GM10266 (cell line): ENCODE measurements around the gene CUEDC1.
A peak's percentile ranks its signal among the peaks of the same experiment; 100 is the strongest.

Experiments
- DNase-seq: peaks from one replicate; pipeline ENCODE4 v3.0.0; 2012; ENCODE audit errors: extremely low spot score
- CTCF ChIP-seq: IDR thresholded peaks from 2 replicates; pipeline ENCODE4 v1.5.1; 2012; ENCODE audit warnings: mild to moderate bottlenecking, low read depth; ENCODE audit not compliant: control insufficient read depth, insufficient read depth; ENCODE audit errors: missing control alignments

CUEDC1 gene

GRCh38 chr17:57999010-57999495 lies 43.8 kb upstream of the CUEDC1 start:
- no peak for TF ChIP-seq CTCF
- DNase-seq = no peak

- no peak for DNase-seq
- TF ChIP-seq CTCF = no peak
These were observed 42.0 kb upstream of the CUEDC1 start for GRCh38 chr17:57997085-57997809.

DNA sequence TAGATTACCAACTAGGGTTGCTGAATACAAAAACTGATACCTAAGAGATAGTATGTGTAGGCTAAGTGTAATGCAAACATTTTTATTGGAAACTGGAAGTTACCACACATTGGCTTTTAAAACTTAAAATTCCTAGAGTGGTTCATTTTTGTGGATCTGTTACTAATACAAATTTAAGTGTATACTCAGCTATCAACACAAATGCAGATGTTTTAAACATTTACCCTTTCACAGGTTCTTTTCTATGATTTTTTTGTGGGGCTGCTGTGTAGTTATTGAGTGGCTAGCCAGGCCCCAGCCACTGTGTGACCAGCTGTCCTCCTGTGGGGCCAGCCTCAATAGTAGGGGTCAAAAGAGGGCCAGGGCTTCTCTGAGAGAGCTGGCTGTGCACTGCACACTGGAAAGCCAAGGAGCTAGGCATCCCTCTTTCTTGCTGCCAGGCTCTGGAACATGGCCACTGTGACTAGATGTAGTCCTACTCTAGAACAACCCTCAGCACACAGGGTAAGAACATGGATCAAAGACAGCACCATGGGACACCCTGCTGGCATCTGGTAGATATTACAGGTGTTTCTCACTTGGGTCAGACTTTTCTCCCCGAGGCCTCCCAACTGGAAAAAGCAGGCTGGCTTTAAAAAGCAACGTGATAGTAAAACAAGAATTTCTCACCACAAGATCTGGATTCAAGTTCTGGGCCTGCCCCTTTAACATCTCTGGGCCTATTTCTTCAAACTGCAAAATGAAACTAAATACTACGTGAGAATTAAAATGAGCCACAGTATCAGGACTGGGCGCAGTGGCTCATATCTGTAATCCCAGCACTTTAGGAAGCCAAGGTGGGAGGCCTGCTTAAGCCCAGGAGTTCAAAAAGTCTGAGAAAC lies 40.1 kb upstream of the CUEDC1 start:
- TF ChIP-seq CTCF = peak; percentile 62
- peak; percentile 55 for DNase-seq

- no peak for TF ChIP-seq CTCF
- no peak for DNase-seq
These were observed 39.2 kb upstream of the CUEDC1 start for GRCh38 chr17:57994436-57994835.

GRCh38 chr17:57993471-57994365 lies 38.5 kb upstream of the CUEDC1 start:
- no peak for TF ChIP-seq CTCF
- no peak for DNase-seq

DNA sequence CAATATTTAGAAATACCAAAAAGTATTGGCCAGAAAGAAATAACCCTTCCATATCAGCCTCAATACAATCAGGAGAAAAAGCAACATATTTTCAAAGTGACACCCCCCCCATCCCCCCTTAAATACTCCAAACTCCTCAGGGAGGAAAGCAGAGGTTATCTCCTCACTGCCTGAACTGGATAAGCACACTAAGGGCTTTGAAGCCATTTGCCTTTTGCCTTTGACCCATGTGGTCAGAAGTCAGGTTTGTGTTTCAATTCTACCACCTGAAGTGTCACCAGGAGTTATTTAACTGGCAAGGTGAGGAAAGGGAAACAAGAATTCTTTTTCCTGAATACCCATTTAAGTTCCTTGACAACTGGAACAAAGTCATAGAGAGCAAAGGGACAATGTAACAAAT lies 36.3 kb upstream of the CUEDC1 start:
- no peak for DNase-seq
- TF ChIP-seq CTCF = no peak
